Smooth muscle cell (in vitro differentiated cells): ENCODE measurements around the gene MAN2B1. TPM values are rescaled to one million over a fixed set of nuclear protein-coding genes. Genes with fewer than 3 reads are reported as not detected.

Experiments
- DNase-seq: peaks from one replicate; lab custom pipeline; 2025; ENCODE audit not compliant: unreplicated experiment; lab: John Stamatoyannopoulos, UW
- H2AFZ ChIP-seq: fragments of 200-600 bp; sonication (generic); 2 replicates; pipeline ENCODE4 v1.6.0; 2016; ENCODE audit warnings: antibody characterized with exemption, low read depth, mild to moderate bottlenecking
- H3F3A ChIP-seq: fragments of 200-600 bp; sonication (generic); 2 replicates; pipeline ENCODE4 v1.6.0; 2017; ENCODE audit warnings: antibody characterized with exemption, low read depth
- H3K27ac ChIP-seq: fragments of 200-600 bp; sonication (generic); 2 replicates; pipeline ENCODE4 v1.5.1; 2016; ENCODE audit warnings: low read depth, mild to moderate bottlenecking
- H3K27me3 ChIP-seq: fragments of 200-600 bp; sonication (generic); 2 replicates; pipeline ENCODE4 v1.6.1; 2016; ENCODE audit warnings: low read depth, mild to moderate bottlenecking
- H3K36me3 ChIP-seq: fragments of 200-600 bp; sonication (generic); 2 replicates; pipeline ENCODE4 v1.5.1; 2016; ENCODE audit warnings: low read depth
- H3K4me1 ChIP-seq: fragments of 200-600 bp; sonication (generic); 2 replicates; pipeline ENCODE4 v1.5.1; 2016; ENCODE audit warnings: low read depth
- H3K4me2 ChIP-seq: fragments of 200-600 bp; sonication (generic); 2 replicates; pipeline ENCODE4 v1.6.0; 2016; ENCODE audit warnings: mild to moderate bottlenecking
- H3K4me3 ChIP-seq: fragments of 200-600 bp; sonication (generic); 2 replicates; pipeline ENCODE4 v1.5.1; 2016; ENCODE audit warnings: mild to moderate bottlenecking
- H3K79me2 ChIP-seq: fragments of 200-600 bp; sonication (generic); 2 replicates; pipeline ENCODE4 v1.6.0; 2016; ENCODE audit warnings: low read depth, mild to moderate bottlenecking
- H3K9ac ChIP-seq: fragments of 200-600 bp; sonication (generic); 2 replicates; pipeline ENCODE4 v1.6.0; 2016; ENCODE audit warnings: low read depth
- H3K9me3 ChIP-seq: fragments of 200-600 bp; sonication (generic); replicated peaks from 2 replicates; pipeline ENCODE4 v1.5.1; 2016; ENCODE audit warnings: low read depth
- H4K20me1 ChIP-seq: fragments of 200-600 bp; sonication (generic); 2 replicates; pipeline ENCODE4 v1.6.0; 2016; ENCODE audit warnings: low read depth
- WGBS: methylation state at CpG from one replicate; pipeline ENCODE4 v1.1.7; 2016; ENCODE audit warnings: low lambda C conversion rate; 5-methylcytosine and 5-hydroxymethylcytosine counted together
- polyA plus RNA-seq: library from polyadenylated mRNA; unstranded; fragments of >200 nt; fragmentation: Nextera tagmentation; extraction: Ambion mirVana; gene quantifications from 2 replicates; pipeline ENCODE4 v1.2.1, GENCODE V29; 2016
- total RNA-seq: library from RNA; depleted of rRNA; stranded (reverse); fragments of >200 nt; gene quantifications from 2 replicates; pipeline ENCODE4 v1.2.3, GENCODE V29; 2014
- TF ChIP-seq, protein P1 (sequence below): fragments of 200-600 bp; sonication (generic); IDR thresholded peaks from 2 replicates; pipeline ENCODE4 v1.5.1; 2017; ENCODE audit warnings: borderline replicate concordance, mild to moderate bottlenecking, antibody characterized with exemption; ENCODE audit not compliant: insufficient read depth, poor library complexity, severe bottlenecking

MAN2B1 gene
- total and polyA plus RNA-seq, 2 experiments from 2014 or later, result 51.0 to 69.2 TPM

DNA sequence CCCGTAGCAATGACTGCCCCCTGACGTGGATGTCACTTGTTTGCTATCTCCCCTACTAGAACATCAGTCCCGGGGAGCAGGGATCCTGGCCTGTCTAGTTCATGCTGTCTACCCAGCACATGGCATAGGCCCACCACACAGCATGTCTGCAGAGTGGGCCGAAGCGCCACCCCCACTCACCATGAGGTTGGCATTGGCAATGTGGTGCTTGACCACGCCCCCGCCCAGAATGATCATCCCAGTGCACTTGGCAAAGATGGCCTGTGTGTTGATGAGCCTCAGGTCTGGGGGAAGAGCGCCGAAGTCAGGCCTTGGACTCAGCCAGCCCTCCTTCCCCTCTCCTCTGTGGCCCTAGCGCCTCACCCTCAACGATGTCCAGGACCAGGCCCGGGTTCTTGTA is 10.4 kb upstream of the MAN2B1 start:
- Histone ChIP-seq H3K9ac (no peak overlapping the region), H3F3A (no peaks in the 10 kb centered on the region), H3K27ac (no peak overlapping the region), H3K9me3 (no peaks in the 10 kb centered on the region), H3K4me2 (no peak overlapping the region), H3K27me3 (no peaks in the 10 kb centered on the region), H4K20me1 (peaks cover 17% of the 10 kb centered on the region), H2AFZ (no peak overlapping the region), H3K36me3 (no peaks in the 10 kb centered on the region), H3K79me2 (no peaks in the 10 kb centered on the region), H3K4me3 (no peak overlapping the region), H3K4me1 (no peaks in the 10 kb centered on the region)
- TF ChIP-seq, protein P1, sequence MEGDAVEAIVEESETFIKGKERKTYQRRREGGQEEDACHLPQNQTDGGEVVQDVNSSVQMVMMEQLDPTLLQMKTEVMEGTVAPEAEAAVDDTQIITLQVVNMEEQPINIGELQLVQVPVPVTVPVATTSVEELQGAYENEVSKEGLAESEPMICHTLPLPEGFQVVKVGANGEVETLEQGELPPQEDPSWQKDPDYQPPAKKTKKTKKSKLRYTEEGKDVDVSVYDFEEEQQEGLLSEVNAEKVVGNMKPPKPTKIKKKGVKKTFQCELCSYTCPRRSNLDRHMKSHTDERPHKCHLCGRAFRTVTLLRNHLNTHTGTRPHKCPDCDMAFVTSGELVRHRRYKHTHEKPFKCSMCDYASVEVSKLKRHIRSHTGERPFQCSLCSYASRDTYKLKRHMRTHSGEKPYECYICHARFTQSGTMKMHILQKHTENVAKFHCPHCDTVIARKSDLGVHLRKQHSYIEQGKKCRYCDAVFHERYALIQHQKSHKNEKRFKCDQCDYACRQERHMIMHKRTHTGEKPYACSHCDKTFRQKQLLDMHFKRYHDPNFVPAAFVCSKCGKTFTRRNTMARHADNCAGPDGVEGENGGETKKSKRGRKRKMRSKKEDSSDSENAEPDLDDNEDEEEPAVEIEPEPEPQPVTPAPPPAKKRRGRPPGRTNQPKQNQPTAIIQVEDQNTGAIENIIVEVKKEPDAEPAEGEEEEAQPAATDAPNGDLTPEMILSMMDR, result no peak
- DNase-seq, result no peak
- 97% methylated on average over 12 of the region's 12 CpGs for WGBS

DNA sequence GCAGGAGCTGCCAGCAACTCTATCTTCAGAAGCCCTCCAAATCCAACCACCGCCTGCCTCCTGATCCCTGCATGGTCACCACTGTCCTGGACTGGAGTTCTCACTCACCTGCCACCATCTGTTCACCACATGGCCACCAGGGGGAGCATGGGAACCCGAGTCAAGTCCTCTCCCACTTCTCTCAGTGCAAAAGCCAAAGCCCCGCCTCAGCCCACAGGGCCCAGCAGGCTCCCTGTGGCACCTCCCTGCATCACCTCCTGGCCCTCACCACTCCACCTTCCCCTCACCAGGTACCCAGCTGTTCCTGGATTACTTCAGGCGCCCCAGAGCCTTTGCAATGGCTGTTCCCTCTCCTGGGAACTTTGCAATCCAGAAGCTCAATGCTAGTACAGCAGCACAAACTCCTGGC is 9.8 kb upstream of the MAN2B1 start:
- Histone ChIP-seq H3K36me3 (no peaks in the 10 kb centered on the region), H3K9ac (no peak overlapping the region), H2AFZ (no peak overlapping the region), H4K20me1 (peaks cover 17% of the 10 kb centered on the region), H3K9me3 (no peaks in the 10 kb centered on the region), H3K4me1 (no peaks in the 10 kb centered on the region), H3K4me2 (no peak overlapping the region), H3K27ac (no peak overlapping the region), H3F3A (no peaks in the 10 kb centered on the region), H3K27me3 (no peaks in the 10 kb centered on the region), H3K79me2 (no peaks in the 10 kb centered on the region), H3K4me3 (no peak overlapping the region)
- 33% methylated on average over 4 of the region's 4 CpGs for WGBS
- TF ChIP-seq, protein P1, result peak; percentile 77
- peak; percentile 47 for DNase-seq

GRCh38 chr19:12675940-12676339 is 9.4 kb upstream of the MAN2B1 start:
- Histone ChIP-seq H3K4me2 (no peak overlapping the region), H3K36me3 (no peaks in the 10 kb centered on the region), H3K79me2 (no peaks in the 10 kb centered on the region), H3F3A (no peaks in the 10 kb centered on the region), H4K20me1 (peaks cover 17% of the 10 kb centered on the region), H3K9me3 (no peaks in the 10 kb centered on the region), H3K4me1 (no peaks in the 10 kb centered on the region), H3K9ac (no peak overlapping the region), H3K27me3 (no peaks in the 10 kb centered on the region), H2AFZ (no peak overlapping the region), H3K4me3 (no peak overlapping the region), H3K27ac (no peak overlapping the region)
- TF ChIP-seq, protein P1, result no peak
- no peak for DNase-seq
- WGBS, result 99% methylated on average over 15 of the region's 15 CpGs

- TF ChIP-seq, protein P1, result no peak
- WGBS, result 97% methylated on average over 9 of the region's 10 CpGs
- H3F3A ChIP-seq, result no peaks in the 10 kb centered on the region
- no peaks in the 10 kb centered on the region for H3K36me3 ChIP-seq
- H3K9ac ChIP-seq, result no peak overlapping the region
- no peak overlapping the region for H2AFZ ChIP-seq
- no peaks in the 10 kb centered on the region for H3K9me3 ChIP-seq
- no peak overlapping the region for H3K4me2 ChIP-seq
- no peaks in the 10 kb centered on the region for H3K4me1 ChIP-seq
- peaks cover 17% of the 10 kb centered on the region for H4K20me1 ChIP-seq
- H3K27ac ChIP-seq, result no peak overlapping the region
- H3K4me3 ChIP-seq, result no peak overlapping the region
- H3K27me3 ChIP-seq, result no peaks in the 10 kb centered on the region
- H3K79me2 ChIP-seq, result peaks cover 2% of the 10 kb centered on the region
- DNase-seq, result no peak
These were observed 8.9 kb upstream of the MAN2B1 start for GRCh38 chr19:12675399-12675798.
